Measurements from ENCODE around the gene MTX1. TPM values are rescaled to one million over a fixed set of nuclear protein-coding genes. Genes with fewer than 3 reads are reported as not detected.
"Not testable (repeated sequence)": the region's sequence is repeated elsewhere in the genome, so short reads cannot be mapped to it uniquely, and the experiment has no call there.

MTX1 gene
- total RNA-seq, 4 donors from 2014 or later = 20.5 to 54.8 (median 40.8) TPM

- WGBS, 2 donors = 79 to 97% methylated on average over 1 to 2 of the region's 5 CpGs
- DNase-seq (ENCODE audit: low spot score in 2 of 2); intact Hi-C loops (cut with DNase I; ENCODE audit: low total_unique reads); H3K4me3 ChIP-seq (ENCODE audit: low read depth, poor library complexity, severe bottlenecking): not testable (repeated sequence)
These were observed 25.0 kb downstream of the MTX1 start for GRCh38 chr1:155233502-155233901.

GRCh38 chr1:155235375-155235774 lies 26.9 kb downstream of the MTX1 start:
- intact Hi-C loops (cut with DNase I; ENCODE audit: low total_unique reads); DNase-seq (ENCODE audit: low spot score in 2 of 2); H3K4me3 ChIP-seq (ENCODE audit: low read depth, poor library complexity, severe bottlenecking): not testable (repeated sequence)
- WGBS, 2 donors = 100% methylated on average over 3 to 4 of the region's 9 CpGs

- H3K4me3 ChIP-seq (ENCODE audit: low read depth, poor library complexity, severe bottlenecking) = no peak overlapping the region
- WGBS, 2 donors = 79% methylated on average over 5 of the region's 5 CpGs
- intact Hi-C loops (cut with DNase I; ENCODE audit: low total_unique reads) = no loop called here
- TF ChIP-seq POLR2A (IDR thresholded peaks at IDR 0.05) = no peak
- no peak for TF ChIP-seq CTCF (IDR thresholded peaks at IDR 0.05)
- DNase-seq (ENCODE audit: low spot score in 2 of 2) = no peak
These were observed 28.0 kb downstream of the MTX1 start for GRCh38 chr1:155236451-155236850.

- DNase-seq (ENCODE audit: low spot score in 2 of 2) = peak; percentile 86 to 93
- H3K4me3 ChIP-seq (ENCODE audit: low read depth, poor library complexity, severe bottlenecking) = no peak overlapping the region
- 9 to 12% methylated on average over 4 of the region's 4 CpGs for WGBS, 2 donors
- TF ChIP-seq CTCF (IDR thresholded peaks at IDR 0.05) = no peak
- no peak for TF ChIP-seq POLR2A (IDR thresholded peaks at IDR 0.05)
- intact Hi-C loops (cut with DNase I; ENCODE audit: low total_unique reads) = no loop called here
These were observed 32.7 kb downstream of the MTX1 start for GRCh38 chr1:155241069-155241679.

- no peak for DNase-seq (ENCODE audit: low spot score in 2 of 2)
These were observed 33.4 kb downstream of the MTX1 start for GRCh38 chr1:155241841-155242264.

GRCh38 chr1:155242805-155243358 lies 34.4 kb downstream of the MTX1 start:
- DNase-seq (ENCODE audit: low spot score in 2 of 2) = no peak
- WGBS, 2 donors = 54 to 56% methylated on average over 3 of the region's 3 CpGs
- intact Hi-C loops (cut with DNase I; ENCODE audit: low total_unique reads) = no loop called here
- TF ChIP-seq POLR2A (IDR thresholded peaks at IDR 0.05) (no peak), CTCF (IDR thresholded peaks at IDR 0.05) (no peak)
- H3K4me3 ChIP-seq (ENCODE audit: low read depth, poor library complexity, severe bottlenecking) = no peak overlapping the region

More at GRCh38 chr1:155241841-155242264, 33.4 kb downstream of the MTX1 start:
- 61 to 71% methylated on average over 4 of the region's 4 CpGs for WGBS, 2 donors
- H3K4me3 ChIP-seq (ENCODE audit: low read depth, poor library complexity, severe bottlenecking) = no peak overlapping the region
- intact Hi-C loops (cut with DNase I; ENCODE audit: low total_unique reads) = no loop called here
- TF ChIP-seq CTCF (IDR thresholded peaks at IDR 0.05) (no peak), POLR2A (IDR thresholded peaks at IDR 0.05) (no peak)

Data from lower leg skin (tissue), 4 donors.